DND-41 (cell line): Measurements from ENCODE around the gene SPTSSB.

Source experiments
- EZH2 ChIP-seq: IDR thresholded peaks from 3 replicates; pipeline ENCODE4 v1.6.1; 2012; ENCODE audit warnings: borderline replicate concordance, low read depth, mild to moderate bottlenecking, moderate library complexity, low read length, inconsistent platforms; ENCODE audit not compliant: severe bottlenecking
- TF ChIP-seq, protein P1 (sequence below): IDR thresholded peaks from 2 replicates; pipeline ENCODE4 v1.5.1; 2012; ENCODE audit warnings: borderline replicate concordance, low read length, moderate library complexity, mild to moderate bottlenecking; ENCODE audit not compliant: poor library complexity, severe bottlenecking; ENCODE audit errors: extremely low read depth

DNA sequence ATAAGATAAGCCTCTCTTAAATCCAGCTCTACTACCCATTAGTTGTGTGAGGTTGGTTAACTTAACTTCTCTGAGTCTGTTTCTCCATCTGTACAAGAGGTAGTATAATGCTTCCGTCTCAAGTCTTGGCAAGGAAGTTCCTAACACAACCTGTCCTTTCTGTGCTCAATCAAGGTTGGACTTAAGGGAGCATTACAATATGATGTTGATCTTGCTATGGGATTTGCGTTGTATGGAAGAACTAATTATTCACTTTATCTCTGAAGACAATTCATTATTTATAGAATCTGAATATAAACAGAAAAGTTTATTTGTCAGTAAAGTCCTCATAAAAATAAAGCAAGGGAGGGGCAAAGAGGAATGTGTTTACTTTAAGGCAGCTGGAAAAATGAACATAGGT is 18.9 kb upstream of the SPTSSB start:
- TF ChIP-seq, protein P1, sequence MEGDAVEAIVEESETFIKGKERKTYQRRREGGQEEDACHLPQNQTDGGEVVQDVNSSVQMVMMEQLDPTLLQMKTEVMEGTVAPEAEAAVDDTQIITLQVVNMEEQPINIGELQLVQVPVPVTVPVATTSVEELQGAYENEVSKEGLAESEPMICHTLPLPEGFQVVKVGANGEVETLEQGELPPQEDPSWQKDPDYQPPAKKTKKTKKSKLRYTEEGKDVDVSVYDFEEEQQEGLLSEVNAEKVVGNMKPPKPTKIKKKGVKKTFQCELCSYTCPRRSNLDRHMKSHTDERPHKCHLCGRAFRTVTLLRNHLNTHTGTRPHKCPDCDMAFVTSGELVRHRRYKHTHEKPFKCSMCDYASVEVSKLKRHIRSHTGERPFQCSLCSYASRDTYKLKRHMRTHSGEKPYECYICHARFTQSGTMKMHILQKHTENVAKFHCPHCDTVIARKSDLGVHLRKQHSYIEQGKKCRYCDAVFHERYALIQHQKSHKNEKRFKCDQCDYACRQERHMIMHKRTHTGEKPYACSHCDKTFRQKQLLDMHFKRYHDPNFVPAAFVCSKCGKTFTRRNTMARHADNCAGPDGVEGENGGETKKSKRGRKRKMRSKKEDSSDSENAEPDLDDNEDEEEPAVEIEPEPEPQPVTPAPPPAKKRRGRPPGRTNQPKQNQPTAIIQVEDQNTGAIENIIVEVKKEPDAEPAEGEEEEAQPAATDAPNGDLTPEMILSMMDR = no peak
- no peak for TF ChIP-seq EZH2
